ENCODE measurements around the gene COL28A1.
"Not testable (repeated sequence)": the region's sequence is repeated elsewhere in the genome, so short reads cannot be mapped to it uniquely, and the experiment has no call there.

Gene COL28A1

GRCh38 chr7:7535691-7536090, at the start of gene COL28A1:
TSS of gene COL28A1 (minus strand) at chr7:7535873. CDS start at chr7:7532875, 2,998 bp downstream.
- DNase-seq: no peak

DNA sequence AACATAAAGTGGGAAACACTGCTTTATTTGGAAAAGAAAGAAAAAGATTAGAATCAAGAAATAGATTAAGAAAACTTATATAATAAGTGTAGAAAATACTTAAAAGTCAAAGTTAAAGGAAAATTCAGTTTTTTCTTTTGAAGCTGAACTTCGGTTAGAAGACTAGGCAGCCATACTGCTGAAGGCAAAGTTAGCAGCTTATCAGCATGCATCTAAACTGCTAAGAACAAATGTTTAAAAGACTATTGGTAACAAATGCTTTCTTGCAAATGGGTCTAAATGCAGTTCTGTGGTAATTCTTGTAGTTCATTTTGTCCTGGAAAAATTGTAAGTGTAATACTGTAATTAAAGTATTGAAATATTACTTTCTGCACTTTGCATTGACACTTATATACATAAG, 49.0 kb upstream of the COL28A1 start:
- DNase-seq: no peak

DNA sequence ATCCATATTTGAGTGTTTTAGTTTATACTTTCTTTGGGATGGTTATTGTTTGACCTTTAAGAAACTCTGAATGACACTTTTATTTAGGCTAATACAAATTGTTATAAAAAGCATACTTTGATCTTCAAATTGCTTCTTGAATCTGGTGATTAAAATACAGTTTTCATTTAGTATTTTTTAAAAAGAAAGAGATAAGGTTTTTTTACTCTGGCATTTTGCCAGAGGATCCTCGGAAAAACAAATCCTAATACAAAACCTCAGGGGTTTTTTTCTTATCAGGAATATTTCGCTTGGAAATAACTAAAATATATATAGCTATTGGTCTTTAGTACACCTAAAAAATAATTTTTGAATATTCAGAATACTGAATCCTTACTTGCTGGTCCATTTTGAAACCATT, 48.1 kb upstream of the COL28A1 start:
- DNase-seq: no peak

DNA sequence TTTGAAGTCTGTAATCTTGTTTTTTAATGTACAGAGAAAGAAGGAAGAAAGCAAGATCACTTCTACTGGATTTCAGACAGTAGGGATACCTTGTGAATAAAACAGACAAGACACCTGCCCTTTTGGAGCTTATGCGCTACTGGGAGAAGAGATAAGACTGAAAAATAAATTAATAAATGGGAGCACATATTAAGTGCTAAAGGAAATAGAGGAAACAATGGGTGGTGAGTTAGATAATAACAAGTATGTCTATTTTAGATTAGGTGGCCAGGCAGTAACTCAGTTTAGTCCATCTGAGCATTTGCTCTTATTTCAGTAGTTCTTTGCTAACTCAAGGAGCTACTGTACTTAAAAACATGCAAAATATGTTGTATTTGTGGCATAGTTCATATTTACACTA, 46.9 kb upstream of the COL28A1 start:
- DNase-seq: no peak

DNA sequence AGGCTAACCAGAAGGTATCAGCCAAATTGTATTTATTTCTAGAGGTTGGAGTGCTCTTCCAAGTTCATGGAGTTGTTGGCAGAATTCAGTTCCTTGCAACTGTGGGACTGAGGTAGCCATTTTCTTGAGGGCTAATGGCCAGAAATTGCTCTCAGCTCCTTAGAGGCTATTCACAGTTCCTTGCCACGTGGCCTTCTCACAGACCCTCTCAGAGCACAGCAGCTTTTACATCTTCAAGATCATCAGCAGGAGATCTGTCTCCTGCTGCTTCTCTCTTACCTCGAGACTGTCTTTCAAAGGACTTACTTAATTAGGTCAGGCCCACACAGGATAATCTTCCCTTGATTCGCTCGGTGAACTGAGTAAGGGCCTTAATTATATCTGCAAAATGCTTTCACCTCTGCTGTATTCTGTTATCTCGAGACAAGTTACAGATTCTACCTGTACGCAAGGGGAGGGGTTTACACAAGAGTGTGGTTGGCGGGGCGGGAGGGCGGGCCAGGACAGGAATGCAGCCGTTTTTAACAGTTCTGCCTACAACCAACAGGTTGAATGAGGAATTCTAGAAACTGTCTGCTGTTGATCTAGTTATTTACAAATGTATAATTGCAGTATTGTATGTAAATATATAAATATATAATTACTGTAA, 46.0 kb upstream of the COL28A1 start:
- no peak for DNase-seq

DNA sequence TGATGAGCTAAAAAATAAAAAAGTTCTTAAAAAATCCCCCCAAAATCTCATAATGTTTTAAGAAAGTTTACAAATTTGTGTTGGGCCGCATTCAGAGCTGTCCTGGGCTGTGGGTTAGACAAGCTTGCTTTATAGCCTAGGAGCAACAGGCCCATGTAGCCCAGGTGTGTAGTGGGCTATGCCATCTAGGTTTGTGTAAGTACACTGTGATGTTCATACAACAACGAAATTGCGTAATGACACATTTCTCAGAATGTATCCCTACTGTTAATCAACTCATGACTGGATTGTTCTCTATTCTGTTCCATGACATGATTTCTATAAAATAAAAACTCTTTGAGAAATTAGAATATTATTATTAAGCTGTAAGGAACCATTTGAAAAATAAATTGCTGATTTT, 44.0 kb upstream of the COL28A1 start:
- no peak for DNase-seq

- no peak for DNase-seq
Observed at GRCh38 chr7:7577888-7578287, 42.2 kb upstream of the COL28A1 start.

DNA sequence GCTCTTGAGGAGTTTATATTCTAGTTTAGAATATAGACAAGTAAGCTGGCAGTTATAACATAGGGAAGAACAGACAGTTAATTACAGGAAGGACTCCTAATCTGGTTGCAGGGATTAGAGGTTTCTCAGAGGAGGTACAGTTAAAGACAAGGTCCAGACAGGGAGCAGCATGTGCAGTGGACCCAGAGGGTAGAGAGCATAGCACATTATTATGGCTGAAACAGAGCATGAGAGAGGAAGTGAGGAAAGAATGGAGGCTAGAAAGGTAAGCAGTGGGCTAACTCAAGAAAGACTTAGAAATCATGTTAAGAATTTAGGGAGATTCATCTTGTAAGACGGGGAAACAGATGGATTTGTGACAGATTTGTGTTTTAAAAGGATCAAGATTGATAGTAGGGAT, 40.7 kb upstream of the COL28A1 start:
- DNase-seq: no peak

DNA sequence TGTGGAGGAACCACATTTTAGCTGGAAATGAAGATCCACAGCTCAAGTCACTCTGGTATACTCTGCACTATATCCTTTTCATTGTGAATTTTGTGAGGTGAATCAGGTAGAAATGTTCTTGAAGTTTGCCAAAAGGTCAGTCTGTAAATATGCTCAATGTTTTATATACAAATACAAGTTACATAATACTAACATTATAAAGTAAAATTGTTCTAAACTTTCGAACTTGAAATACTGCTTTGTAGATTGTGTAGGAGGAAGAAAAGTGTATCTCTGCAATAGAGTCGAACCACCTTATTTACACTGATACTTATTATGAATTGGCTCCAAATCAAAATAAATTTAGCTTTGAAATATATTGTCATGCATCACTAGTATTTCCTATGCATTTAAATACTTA, 38.0 kb upstream of the COL28A1 start:
- no peak for DNase-seq

DNA sequence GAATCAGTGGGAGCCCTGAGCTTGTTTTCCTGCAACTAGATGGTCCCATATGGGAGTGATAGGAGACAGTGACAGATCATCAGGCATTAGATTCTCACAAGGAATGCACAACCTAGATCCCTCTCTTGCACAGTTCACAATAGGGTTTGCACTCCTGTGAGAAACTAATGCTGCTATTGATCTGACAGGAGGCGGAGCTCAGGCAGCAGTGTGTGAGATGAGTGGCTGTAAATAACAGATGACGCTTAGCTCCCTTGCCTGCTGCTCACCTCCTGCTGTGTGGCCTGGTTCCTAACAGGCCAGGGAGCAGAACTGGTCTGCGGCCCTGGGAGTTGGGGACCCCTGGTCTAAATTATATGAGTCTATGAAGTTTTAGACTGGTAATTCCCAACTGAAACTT, 34.9 kb upstream of the COL28A1 start:
- DNase-seq: no peak

- DNase-seq: no peak
Observed at GRCh38 chr7:7569615-7570014, 33.9 kb upstream of the COL28A1 start.

DNA sequence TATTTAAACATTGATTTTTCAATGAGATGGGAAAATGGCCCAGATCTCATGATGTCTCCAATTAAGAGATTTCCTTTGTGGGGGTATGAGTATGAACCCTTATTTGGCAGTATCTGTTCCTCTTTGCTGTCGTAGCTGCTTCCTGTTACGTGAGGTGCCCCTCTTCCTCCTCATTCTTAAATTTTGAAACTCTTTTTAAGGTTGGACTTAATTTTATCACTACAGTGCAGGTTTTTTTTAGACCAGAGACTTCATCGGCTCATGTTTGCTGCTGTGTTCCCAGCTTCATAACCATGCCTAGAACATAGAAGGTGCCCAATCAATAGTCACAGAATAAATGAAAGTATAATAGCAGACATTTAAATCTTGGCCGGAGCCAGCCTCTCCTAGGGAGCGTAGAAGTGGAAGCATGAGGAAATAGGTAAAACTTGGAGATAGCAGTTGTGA, 33.4 kb upstream of the COL28A1 start:
- no peak for DNase-seq

DNA sequence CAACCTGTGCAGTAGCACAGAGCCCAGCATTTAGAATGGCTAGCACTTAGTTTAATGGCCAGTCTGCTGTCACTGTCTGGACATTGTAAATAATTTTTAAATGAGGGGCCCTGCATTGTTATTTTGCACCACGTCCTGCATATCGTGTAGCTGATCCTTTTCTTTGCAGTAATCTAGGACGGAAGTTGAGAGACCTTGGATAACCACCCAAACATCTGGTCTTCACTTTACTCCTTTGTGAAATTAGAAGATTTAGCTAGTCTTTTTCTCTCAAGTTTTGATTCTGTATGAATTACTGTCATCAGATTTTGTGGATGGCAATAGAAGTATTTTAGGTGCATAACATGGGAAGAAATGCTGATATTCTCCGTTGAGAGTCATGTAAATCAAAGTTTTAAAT, 32.9 kb upstream of the COL28A1 start:
- DNase-seq: no peak

DNA sequence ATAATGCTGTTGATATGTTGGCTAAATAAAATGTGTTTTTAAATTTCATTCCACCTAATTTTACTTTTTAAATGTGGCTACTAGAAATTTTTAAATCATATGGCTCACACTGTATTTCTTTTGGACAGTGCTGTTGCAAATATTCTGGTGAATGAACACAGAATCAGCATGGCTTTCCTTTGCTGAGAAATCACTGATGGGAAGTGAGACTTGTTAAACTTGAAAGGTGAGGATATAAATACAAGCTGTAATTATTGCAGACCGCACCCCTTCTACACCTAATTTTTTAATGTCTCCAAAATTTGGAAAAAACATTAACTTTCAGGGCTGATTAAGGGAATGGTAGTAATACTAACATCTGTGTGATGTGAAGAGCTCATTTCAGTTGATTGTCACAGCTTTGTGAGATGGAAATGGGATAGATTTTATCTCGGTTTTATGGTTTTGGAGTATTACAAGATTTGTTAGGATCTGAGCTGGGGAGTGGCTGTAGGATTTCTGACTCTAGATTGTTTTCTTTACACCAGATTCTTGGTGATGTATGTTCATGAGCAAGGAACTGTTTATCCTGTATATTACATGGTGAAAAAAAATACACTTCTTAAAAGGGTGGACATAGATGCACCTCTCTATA, 32.3 kb upstream of the COL28A1 start:
- no peak for DNase-seq

- DNase-seq: peak; percentile 90
Observed at GRCh38 chr7:7566651-7567611, 31.3 kb upstream of the COL28A1 start, which contains the start of gene MIOS. TSS of gene MIOS (plus strand) at chr7:7566884. CDS start at chr7:7572476, 5,592 bp downstream.

GRCh38 chr7:7565746-7566650, 30.3 kb upstream of the COL28A1 start:
- no peak for DNase-seq

DNA sequence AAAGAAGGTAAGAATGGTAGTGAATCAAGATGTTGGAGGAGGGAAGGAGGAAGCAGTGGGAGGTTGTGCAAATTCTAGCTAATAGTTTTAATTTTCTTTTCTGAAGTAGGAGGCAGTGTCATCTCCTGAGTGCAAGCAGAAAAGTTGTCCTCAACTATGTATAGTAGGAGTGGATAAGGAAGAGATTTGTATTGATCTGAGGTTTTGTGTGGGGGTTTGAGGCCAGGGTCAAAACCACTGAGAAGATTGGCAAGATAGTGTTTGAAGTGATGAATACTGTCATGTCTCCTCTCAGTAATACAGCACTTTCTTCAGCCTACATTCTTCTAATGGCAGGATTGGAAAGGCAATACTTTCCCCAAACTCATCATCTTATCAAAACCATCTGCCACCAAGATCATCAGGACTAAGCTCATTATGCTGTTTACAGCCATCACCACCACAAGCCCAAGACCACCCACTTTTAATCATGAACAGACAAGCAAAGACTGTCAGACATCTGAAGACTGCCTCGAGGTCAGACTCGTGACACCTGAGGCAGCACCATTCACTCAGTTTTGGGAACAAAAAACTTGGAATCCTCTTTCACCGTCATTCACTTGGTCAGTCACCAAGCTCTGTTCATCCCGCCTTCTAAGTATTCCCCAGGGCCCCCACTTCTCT, 29.5 kb upstream of the COL28A1 start:
- DNase-seq: no peak

DNA sequence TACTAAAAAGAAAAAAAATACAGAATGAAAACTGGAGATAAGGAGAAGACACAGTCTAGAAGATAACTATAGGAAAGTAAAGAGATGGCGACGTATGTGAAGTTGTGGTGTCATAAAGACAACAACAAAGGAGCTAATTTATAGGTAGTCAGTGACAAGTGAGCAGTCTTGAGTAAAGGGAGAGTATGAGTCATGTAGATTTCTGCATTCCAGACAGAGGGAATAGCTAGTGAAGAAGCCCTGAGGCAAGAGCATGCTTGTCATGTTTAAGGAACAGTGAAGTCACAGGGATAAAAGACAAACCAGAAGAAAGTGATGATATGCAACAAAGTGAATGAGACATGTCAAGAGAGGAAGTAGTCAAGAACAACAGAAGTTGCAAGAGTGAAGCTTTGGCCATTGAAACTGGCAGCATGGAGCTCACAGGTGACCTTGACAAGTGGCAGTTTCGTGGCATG, 28.7 kb upstream of the COL28A1 start:
- DNase-seq: no peak

GRCh38 chr7:7563813-7564212, 28.1 kb upstream of the COL28A1 start:
- DNase-seq: no peak

- no peak for DNase-seq
Observed at GRCh38 chr7:7563269-7563668, 27.6 kb upstream of the COL28A1 start.

DNA sequence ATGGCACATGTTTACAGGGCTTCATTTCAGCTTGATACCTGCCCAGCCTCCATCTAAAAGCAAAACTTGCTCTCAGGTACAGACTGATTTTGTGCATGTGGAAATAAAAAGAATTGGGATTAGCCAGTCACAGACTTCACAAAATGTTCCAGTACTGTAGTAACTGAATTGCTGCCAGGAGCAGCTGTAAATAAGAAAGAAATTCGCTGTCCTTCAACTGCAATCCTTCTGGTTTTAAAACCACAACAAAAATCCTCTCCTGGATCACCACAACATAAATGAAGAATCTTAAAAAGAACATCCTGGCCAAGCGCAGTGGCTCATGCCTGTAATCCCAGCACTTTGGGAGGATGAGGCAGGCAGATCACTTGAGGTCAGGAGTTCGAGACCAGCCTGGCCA, 27.1 kb upstream of the COL28A1 start:
- DNase-seq: no peak

- not testable (repeated sequence) for DNase-seq
Observed at GRCh38 chr7:7561591-7561990, 25.9 kb upstream of the COL28A1 start.
